Calu3 (cell line): Measurements from ENCODE around the gene LPA. TPM values are rescaled to one million over a fixed set of nuclear protein-coding genes. Genes with fewer than 3 reads are reported as not detected.

Experiments used
- BruUV-seq: library from RNA; stranded (reverse); fragments of 400-500 nt; replicated peaks from 2 replicates; lab custom pipeline; 2021; lab: Mats Ljungman, UMichigan
- CTCF ChIA-PET: fragments of 300-600 bp; sonication (Branson Sonifier 250); formaldehyde crosslinking; loops from one replicate; lab custom pipeline; 2022; ENCODE audit warnings: antibody characterized with exemption; lab: Charles Lee
- DNase-seq: peaks from one replicate; pipeline ENCODE4 v3.0.0; 2022
- H3K27ac Mint-ChIP-seq: one replicate; pipeline ENCODE4 v1.8.0; 2022; ENCODE audit warnings: mixed read lengths; ENCODE audit not compliant: unreplicated experiment
- H3K27me3 Mint-ChIP-seq: one replicate; pipeline ENCODE4 v1.8.0; 2022; ENCODE audit warnings: mixed read lengths; ENCODE audit not compliant: unreplicated experiment
- H3K36me3 Mint-ChIP-seq: one replicate; pipeline ENCODE4 v1.8.0; 2022; ENCODE audit warnings: mild to moderate bottlenecking, moderate library complexity, mixed read lengths; ENCODE audit not compliant: insufficient read depth, unreplicated experiment
- H3K4me1 Mint-ChIP-seq: one replicate; pipeline ENCODE4 v1.8.0; 2022; ENCODE audit warnings: mild to moderate bottlenecking, low read depth, mixed read lengths; ENCODE audit not compliant: unreplicated experiment
- H3K4me3 Mint-ChIP-seq: one replicate; pipeline ENCODE4 v1.8.0; 2022; ENCODE audit warnings: mild to moderate bottlenecking, low read depth, moderate library complexity, mixed read lengths; ENCODE audit not compliant: unreplicated experiment
- H3K9me3 Mint-ChIP-seq: one replicate; pipeline ENCODE4 v1.8.0; 2022; ENCODE audit warnings: low read depth, mixed read lengths; ENCODE audit not compliant: unreplicated experiment
- intact Hi-C: fragments of 100-400 bp; cut with micrococcal nuclease; formaldehyde crosslinking; loops from one replicate; pipeline ENCODE4 v1.10.0; 2022; ENCODE audit not compliant: unreplicated experiment
- total RNA-seq: library from RNA; stranded (reverse); gene quantifications from 2 replicates; pipeline ENCODE4 v1.2.3, GENCODE V29; 2022
- TF ChIP-seq, protein P1 (sequence below): fragments of 200-600 bp; IDR thresholded peaks from one replicate; pipeline ENCODE4 v1.8.0; 2022; ENCODE audit warnings: antibody characterized with exemption; ENCODE audit not compliant: unreplicated experiment

The LPA gene
- total RNA-seq, 1 experiment from 2014 or later, result not detected

DNA sequence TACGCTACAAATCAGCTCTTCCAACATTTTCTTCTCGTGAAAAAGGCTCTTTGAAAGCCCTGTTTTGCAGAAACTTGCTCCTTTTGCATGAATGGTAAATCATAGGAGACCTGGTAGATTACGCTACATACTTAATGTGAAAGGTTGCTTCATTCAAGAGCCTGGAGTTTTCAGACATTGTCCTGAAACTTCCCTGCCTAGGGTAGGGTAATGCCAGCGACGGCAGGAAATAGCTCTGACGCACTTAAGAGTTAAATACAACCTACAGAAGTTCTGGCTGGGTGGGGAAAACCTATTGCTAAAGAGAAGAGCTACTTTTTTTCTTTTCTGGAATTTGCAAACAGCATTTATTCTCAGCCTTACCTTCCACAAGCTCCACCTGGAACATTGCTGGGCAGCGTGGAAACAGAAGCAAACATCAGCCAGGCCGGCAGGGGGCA is 144.5 kb downstream of the LPA start:
- H3K27me3 Mint-ChIP-seq, result peaks cover 24% of the 10 kb centered on the region
- H3K4me1 Mint-ChIP-seq, result no peaks in the 10 kb centered on the region
- no peaks in the 10 kb centered on the region for H3K9me3 Mint-ChIP-seq
- no peak for DNase-seq
- intact Hi-C loops, result loop anchor here (1.0 to 2.0 kb wide), 2 partner anchors 15 to 149 kb away; no protein-coding TSS in a partner anchor
- no TSS peak for BruUV-seq
- CTCF ChIA-PET, result interaction anchor here (0.7 to 2.1 kb wide), 4 partner anchors 8 to 431 kb away, joined by 3 to 17 read pairs (median 4); no protein-coding TSS in a partner anchor
- peak overlapping the region; percentile 75 for H3K4me3 Mint-ChIP-seq
- H3K36me3 Mint-ChIP-seq, result peaks cover 12% of the 10 kb centered on the region
- H3K27ac Mint-ChIP-seq, result no peak overlapping the region
- TF ChIP-seq, protein P1, sequence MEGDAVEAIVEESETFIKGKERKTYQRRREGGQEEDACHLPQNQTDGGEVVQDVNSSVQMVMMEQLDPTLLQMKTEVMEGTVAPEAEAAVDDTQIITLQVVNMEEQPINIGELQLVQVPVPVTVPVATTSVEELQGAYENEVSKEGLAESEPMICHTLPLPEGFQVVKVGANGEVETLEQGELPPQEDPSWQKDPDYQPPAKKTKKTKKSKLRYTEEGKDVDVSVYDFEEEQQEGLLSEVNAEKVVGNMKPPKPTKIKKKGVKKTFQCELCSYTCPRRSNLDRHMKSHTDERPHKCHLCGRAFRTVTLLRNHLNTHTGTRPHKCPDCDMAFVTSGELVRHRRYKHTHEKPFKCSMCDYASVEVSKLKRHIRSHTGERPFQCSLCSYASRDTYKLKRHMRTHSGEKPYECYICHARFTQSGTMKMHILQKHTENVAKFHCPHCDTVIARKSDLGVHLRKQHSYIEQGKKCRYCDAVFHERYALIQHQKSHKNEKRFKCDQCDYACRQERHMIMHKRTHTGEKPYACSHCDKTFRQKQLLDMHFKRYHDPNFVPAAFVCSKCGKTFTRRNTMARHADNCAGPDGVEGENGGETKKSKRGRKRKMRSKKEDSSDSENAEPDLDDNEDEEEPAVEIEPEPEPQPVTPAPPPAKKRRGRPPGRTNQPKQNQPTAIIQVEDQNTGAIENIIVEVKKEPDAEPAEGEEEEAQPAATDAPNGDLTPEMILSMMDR, result no peak

DNA sequence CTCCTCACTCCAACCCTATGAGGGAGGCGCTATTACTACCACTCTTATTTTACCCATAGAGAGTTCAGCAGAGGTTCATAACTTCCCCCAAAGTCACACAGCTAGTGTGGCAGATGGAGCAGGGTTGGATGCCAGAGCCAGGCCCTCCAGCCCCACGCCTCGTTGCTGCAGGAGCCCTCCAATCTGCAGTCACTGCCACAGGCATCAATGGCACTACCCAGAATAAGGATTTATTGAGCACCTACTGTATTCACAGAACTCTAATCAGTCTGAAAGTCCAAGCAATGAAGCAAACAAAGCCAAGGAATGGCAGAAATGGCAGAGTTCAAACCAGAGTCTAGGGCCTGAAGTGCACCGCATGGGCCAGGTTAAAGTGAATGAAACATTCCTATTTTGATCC is 144.9 kb downstream of the LPA start:
- H3K36me3 Mint-ChIP-seq, result peaks cover 12% of the 10 kb centered on the region
- peaks cover 29% of the 10 kb centered on the region for H3K27me3 Mint-ChIP-seq
- H3K9me3 Mint-ChIP-seq, result no peaks in the 10 kb centered on the region
- DNase-seq, result no peak
- intact Hi-C loops, result no loop called here
- H3K27ac Mint-ChIP-seq, result no peak overlapping the region
- TF ChIP-seq, protein P1, result no peak
- BruUV-seq, result no TSS peak
- CTCF ChIA-PET, result interaction anchor here (0.7 to 2.1 kb wide), 4 partner anchors 8 to 431 kb away, joined by 3 to 17 read pairs (median 4); no protein-coding TSS in a partner anchor
- no peak overlapping the region for H3K4me3 Mint-ChIP-seq
- no peaks in the 10 kb centered on the region for H3K4me1 Mint-ChIP-seq

DNA sequence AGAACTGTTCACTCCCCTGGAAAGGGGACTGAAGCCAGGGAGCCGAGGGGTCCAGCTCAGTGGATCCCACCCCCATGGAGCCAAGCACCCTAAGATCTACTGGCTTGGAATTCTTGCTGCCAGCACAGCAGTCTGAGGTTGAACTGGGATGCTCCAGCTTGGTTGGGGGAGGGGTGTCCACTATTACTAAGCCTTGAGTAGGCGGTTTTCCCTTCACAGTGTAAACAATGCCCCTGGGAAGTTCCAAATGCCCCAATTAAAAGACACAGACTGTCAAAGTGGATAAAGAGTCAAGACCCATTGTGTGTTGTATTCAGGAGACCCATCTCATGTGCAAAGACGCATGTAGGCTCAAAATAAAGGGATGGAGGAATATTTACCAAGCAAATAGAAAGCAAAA is 150.2 kb downstream of the LPA start:
- no peak for DNase-seq
- no peak overlapping the region for H3K27ac Mint-ChIP-seq
- BruUV-seq, result no TSS peak
- H3K9me3 Mint-ChIP-seq, result no peaks in the 10 kb centered on the region
- peaks cover 46% of the 10 kb centered on the region for H3K27me3 Mint-ChIP-seq
- CTCF ChIA-PET, result no interaction called here
- no peaks in the 10 kb centered on the region for H3K4me1 Mint-ChIP-seq
- intact Hi-C loops, result loop anchor here (1.0 kb wide), 1 partner anchor 12 kb away; no protein-coding TSS in a partner anchor
- TF ChIP-seq, protein P1, result no peak
- no peak overlapping the region for H3K4me3 Mint-ChIP-seq
- no peaks in the 10 kb centered on the region for H3K36me3 Mint-ChIP-seq

DNA sequence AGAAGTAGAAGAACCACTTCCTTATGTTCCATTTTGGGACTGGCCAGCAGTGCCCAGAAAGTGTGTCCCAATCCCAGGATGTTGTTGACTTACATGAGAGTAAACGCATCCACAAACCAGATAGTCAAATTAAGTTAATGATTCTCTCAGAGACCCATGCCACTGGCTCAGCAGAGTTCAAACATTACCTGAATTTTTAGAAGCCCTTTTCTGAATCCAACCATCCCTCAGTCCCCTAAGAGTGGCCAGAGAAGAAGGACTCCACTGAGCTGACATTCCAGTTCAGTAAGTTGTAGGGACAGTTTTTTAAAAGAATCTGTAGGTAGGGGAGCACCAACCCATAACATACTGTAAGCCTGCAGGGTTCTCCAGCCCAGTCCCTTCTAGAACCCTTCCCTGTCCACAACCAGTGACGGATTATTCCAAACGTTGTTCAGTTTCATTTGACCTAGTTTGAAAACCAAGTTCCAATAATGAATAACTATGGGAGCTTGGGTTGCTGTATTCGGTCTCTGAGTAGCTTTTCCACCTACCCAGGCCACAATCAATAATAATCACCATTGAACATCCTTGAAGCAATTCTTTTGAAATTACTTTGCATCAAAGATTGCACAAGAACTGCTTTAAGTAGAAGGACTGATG is 153.0 kb downstream of the LPA start:
- Mint-ChIP-seq H3K36me3 (no peaks in the 10 kb centered on the region), H3K9me3 (no peaks in the 10 kb centered on the region), H3K27ac (no peak overlapping the region), H3K27me3 (peaks cover 44% of the 10 kb centered on the region), H3K4me3 (no peak overlapping the region), H3K4me1 (no peaks in the 10 kb centered on the region)
- DNase-seq, result no peak
- intact Hi-C loops, result no loop called here
- BruUV-seq, result no TSS peak
- CTCF ChIA-PET, result interaction anchor here (0.9 to 1.4 kb wide), 2 partner anchors 9 to 10 kb away, joined by 3 to 4 read pairs; no protein-coding TSS in a partner anchor
- TF ChIP-seq, protein P1, result no peak
